G401.6 (cell line): ENCODE data around the gene PTDSS2.
"Not testable (repeated sequence)": the region's sequence is repeated elsewhere in the genome, so short reads cannot be mapped to it uniquely, and the experiment has no call there.

Source experiments
- FAIRE-seq: peaks from 2 replicates; lab custom pipeline; 2012; peaks lifted over from hg19 to GRCh38; lab: Jason Lieb, UNC

Gene PTDSS2

DNA sequence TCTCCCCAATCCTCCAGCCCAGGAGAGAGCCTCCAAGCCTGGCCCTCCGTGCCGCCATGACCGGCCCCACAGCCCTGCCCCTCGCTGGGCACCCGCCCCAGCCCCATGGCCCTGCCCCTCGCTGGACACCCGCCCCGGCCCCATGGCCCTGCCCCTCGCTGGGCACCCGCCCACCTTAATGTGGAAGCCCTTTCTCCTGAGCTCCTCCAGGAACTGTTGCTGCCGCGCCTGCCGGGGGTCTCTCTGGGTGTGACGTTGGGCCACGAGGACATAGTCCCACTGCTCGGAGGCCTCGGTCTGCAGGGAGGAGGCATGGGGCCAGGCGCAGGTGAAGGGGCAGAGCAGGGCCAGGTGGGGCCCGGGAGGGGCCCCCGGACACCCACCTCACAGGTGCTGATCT lies 16.4 kb upstream of the PTDSS2 start:
- no peak for FAIRE-seq

DNA sequence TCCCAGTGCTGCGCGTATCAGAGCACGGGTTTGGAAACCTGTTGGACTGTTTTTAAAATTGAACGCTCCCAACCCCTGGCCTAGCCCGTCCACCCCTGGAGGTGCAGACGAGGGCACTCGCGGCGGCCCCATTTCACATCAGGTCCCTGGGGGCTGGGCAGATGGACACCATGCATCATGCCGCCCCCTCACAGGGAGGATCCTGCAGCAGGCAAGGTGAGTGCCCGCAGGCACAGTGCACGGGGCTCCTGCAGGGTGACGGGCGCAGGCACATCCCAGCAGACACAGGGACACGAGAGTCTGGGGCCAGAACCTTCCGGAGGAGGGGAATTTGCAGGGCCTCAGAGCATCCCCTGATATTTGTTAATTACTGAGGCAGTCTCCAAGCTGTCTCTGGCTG lies 15.6 kb upstream of the PTDSS2 start:
- FAIRE-seq, result no peak

DNA sequence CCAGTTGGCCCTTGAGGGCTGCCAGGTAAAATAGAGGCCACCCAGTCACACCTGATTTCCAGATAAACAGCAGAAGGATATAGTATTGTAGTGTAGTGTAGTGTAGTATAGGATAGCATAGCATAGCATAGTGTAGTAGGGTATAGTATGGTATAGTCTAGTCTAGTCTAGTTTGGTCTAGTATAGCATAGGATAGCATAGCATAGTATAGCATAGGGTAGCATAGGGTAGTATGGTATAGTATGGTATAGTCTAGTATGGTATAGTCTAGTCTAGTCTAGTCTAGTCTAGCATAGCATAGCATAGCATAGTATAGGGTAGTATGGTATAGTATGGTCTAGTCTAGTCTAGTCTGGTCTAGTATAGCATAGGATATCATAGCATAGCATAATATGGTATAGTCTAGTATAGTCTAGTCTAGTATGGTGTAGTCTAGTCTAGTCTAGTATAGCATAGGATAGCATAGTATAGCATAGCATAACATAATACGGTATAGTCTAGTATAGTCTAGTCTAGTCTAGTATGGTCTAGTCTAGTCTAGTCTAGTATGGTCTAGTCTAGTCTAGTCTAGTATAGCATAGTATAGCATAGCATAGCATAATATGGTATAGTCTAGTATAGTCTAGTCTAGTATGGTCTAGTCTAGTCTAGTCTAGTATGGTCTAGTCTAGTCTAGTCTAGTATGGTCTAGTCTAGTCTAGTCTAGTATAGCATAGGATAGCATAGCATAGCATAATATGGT lies 14.9 kb upstream of the PTDSS2 start:
- not testable (repeated sequence) for FAIRE-seq

DNA sequence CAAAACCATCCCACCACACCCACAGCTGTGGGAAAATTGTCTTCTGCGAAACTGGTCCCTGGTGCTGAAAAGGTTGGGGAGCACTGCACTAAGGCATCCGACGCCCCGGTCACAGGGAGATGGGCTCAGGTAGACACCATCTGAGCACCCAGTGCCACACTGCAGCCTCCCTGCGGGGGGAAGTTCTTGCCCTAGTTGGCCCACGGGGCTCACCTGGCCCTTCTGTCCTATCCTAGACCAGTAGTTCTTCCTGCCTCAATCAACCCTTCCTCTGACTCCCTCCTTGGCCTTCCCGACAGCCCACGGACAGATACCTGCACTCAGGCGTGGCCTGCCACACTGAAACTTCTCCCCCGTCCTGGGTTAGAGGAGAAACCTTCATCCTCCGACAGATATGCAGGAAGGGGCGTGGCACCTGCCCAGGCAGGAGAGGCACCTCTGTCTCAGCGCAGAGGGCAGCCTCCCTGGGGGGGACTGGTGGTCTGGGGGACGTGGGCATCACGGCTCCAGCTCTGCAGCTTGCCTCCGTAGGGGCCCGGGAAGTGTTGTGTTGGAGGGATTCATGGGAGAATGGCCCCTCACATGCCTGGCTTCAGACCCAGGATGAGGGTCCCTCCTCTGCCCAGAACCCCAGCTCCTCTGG lies 12.7 kb upstream of the PTDSS2 start:
- FAIRE-seq, result no peak

DNA sequence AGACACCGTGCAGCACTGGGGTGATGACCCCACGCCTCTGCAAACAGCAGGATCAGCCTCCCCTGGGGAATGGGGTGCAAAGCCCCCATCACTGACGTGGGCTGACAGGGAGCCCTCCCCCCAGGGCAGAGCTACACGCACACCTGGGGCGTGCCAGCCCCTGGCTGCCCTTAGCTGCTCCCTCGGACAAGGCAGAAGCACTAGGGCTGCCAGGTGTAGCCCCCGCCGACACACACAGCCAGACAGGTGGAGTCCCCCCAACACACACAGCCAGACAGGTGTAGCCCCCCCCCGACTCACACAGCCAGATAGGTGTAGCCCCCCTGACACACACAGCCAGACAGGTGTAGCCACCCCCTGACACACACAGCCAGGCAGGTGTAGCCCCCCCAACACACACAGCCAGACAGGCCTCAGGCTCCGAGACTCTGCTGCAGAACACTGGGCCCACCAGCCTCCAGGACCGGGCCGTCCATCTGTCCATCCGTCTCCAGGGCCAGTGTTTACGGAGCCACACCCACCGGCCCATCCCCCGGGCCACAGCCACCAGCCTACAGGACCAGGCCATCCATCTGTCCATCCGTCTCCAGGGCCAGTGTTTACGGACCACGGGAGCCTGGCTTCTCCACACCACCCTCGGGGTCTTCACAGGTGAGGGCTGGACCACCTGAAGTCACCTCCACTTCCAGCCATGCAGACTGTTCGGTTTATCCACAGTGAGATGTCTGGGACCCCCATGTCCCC lies 11.8 kb upstream of the PTDSS2 start:
- FAIRE-seq, result no peak

DNA sequence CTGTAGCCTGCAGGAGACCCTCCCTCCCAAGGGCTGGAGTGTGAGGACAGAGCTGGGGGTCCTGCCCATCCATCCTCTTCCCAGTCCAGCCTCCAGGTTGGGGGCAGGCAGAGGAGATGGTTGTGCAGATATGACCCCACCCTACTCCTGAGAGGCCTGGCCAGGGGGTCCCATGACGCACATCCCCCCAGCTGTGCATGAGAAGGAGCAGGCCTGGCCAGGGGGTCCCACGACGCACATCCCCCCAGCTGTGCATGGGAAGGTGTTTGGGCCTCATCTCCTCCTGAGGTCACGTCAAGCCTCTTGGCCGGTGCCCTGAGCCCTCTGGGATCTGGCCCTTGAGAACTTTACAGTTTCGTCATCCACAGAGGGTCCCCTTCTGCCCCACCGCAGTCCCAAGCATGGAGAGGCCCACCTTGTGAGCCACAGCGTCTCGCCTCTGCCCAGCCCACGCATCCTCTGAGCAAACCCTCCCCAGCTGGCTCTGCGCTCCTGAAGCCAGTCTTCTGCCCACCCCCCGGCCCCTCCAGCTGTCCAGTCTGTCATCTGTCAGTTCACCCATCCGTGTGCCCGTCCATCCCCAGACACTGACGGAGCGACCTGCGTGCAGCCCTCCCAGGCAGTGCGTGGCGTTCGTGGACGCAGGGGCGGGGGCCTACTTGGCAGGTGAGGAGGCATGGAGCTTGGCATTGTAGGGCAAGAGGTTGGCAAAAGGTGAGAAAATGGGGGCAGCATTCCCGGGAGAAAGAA lies 10.6 kb upstream of the PTDSS2 start:
- FAIRE-seq, result no peak

DNA sequence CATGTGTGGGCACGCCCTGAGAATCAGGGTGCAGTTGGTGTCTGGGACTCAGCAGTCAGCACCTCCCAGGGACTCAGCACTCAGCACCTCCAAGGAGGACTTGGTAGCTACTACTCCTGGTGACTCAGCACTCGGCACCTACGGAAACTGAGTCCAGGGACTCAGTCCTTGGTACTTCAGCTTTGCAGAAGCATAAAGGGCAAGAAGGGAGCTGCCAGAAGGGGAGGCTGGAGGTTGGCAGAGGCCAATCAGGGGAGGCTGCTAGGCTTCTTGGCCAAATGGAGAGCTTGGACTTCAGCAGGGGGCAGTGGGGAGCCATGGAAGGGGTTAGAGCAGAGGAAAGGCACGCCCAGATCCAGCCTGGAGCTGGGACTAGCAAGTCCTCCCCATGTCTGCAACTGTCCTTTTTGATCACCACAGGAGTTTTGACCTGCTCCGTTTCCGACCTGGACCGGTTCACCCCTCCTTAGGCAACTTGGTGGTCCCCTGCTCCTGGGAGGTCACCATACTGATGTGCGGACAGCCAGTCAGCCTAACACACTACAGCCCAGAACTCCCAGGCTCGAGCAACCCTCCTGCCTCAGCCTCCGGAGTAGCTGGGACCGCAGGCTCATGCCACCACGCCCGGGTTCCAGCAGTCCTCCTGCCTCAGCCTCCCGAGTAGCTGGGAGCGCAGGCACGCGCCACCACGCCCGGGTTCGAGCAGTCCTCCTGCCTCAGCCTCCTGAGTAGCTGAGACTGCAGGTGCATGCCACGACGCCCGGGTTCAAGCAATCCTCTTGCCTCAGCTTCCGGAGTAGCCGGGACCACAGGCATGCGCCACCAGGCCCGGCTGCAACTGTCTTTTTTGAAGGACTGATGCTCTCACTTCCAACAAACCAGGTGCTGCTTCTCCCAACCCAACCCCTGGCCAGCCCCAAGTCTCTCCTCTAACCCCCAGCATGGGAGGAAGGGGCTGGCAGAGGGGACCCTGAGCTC lies 9.7 kb upstream of the PTDSS2 start:
- FAIRE-seq, result no peak

DNA sequence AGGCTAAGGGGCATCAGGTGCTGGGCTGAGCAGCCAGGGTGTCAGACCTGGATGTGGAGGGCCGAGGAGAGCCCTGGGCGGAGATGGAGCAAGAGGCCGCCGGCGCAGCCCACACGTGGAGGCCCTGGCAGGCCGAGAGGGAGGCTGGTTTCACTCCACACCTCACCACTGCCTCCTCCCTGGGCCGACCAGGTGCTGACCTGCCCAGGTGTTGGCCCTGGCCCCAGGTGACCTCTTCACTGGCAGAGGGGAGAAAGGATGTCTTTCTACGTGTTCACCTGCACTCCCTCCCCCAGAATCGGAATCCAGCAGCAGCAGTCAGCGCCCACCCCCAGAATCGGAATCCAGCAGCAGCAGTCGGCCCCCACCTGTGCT lies 9.0 kb upstream of the PTDSS2 start:
- no peak for FAIRE-seq

DNA sequence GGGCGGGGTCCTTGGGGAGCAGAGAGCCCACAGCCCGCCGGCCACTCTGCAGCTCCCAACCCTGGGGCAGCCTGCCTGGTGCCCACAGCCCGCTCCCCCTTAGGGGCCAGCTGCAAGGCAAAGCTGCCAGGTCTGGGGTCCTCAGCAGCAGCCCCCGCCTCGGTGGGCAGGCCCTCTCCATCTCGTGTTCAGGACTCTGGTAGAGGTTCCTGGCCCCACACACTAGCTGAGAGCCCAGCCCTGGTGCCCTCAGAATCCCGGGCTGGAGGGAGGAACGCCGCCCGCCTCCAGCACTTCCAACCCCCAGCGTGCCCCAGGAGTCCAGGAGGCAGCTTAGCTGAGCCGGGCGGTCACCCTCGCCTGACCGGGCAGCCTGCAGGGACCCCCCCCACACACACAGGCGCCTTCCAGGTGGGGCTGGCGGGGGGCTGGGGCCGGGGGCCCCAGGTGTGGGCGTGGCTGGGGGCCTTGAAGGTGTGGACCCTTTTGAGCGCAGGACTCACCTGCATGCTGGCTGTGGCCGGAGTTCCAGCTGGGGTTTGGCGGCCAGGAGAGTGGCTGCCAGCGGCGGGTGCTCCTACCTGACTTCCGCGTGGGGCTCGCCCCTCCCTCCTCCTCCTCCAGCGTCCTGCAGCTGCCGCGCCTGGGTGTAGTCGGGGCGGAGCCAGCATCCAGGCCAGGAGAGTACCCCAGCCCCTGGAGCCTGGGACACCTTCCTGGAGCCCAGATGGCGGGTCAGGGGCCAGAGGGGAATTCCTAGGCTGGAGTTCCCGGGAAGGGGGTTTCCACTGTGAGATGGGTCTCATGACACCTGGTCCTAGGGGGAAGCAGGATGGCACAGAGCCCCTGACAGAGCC lies 8.4 kb upstream of the PTDSS2 start, which contains the start of gene ANO9:
Gene ANO9, minus strand, starts transcription at position 594 of the 857 bp plus-strand sequence. Its CDS starts 85 bp downstream, at position 509.
- no peak for FAIRE-seq

DNA sequence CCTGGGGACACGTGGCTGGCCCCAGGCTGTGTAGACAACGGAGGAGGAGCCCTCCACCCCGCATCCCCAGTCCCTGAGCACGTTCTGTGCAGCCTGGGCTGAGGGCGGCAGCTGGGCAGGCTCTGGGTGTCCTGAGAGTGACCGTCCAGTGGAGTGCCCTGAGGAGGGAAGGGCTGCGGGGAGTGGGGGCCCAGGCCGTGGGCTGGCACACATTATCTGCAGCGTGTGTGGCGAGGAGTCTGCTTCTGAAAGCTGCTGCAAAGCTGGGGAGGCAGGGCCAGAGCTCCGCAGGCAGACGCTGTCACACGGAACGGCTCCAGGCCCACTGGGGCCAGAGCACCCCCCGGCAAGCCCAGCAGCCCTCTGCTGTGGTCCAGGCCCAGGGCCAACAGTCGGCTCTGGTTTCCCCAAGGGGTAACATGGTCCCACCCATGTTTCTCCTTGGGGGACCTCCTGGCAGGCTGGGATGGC lies 7.4 kb upstream of the PTDSS2 start:
- no peak for FAIRE-seq

DNA sequence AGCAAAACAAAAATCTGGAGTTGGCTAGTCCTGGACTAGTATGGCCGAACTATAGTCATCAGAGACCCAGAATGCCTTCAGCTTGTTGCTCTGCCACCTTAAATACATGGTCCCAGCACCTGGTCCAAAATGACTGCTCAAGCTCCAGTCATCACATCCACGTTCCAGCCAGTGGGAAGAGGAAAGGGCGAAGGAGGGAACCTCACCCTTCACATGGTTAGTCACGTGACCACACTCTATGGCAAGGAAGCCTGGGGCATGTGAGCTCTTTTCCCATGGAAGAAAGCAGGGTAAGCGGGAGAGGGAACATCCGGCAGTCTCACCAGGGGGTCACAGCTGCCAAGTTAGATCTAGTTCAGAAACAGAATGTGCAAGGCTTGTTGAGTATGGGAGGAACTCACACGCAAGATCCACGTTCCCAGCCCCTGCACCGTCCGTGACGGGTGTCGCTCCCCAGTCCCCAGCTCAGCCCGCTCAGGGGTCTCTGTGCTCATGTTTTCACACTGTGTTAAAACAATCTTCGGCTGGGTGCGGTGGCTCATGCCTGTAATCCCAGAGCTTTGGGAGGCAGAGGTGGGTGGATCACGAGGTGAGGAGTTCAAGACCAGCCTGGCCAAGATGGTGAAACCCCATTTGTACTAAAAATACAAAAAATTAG lies 6.4 kb upstream of the PTDSS2 start:
- FAIRE-seq, result no peak

DNA sequence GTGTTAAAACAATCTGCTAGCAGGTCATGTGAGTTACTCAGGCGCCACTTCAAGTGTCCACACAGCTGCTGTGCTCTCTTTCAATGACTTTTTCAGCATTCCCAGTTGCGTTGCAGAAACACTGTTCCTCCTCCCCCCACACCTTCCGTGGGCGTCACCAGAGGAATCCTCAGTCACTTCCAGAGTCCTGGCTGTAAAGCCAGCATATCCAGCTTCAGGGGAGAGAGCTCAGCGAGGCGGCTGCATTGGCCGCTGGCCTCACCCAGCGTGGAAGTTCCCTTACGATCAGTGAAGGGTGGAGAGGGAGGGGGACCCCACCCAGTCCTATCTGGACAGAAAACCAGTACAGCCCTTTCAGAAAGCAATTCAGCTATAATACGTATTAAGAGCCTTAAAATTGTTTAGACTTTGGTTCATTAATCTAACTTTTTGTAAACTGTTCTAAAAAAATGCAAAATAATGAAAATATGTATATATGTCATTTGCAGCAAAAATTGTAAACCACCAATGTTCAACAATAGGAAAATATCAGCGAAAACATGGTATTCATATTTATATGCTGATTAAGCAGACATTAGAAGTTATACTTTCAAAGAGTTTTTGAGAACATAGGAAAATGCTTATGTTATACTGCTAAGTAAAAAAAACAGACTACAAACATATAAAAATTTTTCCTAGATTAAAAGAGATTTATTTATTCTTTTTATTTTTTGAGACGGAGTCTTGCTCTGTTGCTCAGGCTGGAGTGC lies 5.5 kb upstream of the PTDSS2 start:
- peak; percentile 40 for FAIRE-seq

DNA sequence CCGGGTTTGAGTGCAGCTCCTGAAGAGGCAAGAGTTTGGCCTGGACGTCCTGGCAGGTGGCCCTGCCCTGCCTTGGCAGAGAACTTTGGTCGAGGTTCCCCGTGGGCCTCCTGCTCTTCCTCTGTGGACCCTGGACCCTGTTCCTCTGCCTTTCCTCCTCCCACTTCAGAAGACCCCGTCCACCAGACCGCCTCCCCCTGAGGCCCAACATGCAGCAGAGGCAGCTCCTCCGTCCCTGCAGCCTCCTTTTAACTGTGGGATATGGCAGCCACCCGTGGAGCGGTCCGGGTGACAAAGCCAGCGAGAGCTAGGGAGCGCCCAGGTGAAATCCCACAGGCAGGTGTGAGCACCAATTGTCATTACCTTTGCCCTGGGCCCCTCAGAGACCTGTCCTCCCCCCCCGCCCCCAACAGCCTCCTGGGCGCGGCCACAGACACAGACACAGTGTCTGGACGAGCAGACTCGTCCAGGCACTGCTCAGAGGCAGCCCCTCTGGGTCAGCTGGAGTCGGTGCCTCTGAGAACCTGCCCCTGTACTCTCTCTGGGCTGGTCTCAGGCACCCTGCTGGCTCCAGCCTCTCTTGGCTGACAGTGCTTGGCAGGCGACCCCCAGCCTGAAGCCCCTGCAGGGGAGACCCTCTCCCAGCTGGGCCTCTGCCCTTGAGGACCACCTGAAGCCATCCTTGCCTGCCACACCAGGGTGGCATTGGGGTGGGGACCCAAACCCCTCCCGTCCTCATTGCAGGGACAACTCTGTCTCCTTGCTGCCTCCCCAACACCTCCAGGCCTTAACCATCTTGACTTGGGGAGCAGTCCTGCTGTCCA lies 4.1 kb upstream of the PTDSS2 start:
- no peak for FAIRE-seq

DNA sequence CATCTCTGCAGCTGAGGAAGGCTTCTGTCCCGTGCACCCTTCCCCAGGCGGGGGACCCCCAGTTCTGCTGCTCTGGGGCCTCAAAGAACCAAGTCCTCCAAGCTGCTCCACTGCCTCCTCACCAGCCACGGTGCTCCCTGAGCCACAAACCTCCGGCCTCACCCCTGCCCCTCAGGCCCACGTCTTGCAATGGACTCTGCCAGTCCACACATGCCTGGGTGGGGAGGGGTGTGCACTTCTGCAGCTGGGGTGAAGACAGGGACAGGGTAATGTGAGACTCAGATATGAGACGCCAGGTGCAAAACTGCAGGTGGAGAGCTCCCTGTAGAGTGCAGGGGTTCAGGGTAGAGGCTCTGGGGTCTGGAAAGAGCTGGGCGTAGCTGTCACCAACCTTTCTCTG lies 3.2 kb upstream of the PTDSS2 start:
- FAIRE-seq, result no peak

DNA sequence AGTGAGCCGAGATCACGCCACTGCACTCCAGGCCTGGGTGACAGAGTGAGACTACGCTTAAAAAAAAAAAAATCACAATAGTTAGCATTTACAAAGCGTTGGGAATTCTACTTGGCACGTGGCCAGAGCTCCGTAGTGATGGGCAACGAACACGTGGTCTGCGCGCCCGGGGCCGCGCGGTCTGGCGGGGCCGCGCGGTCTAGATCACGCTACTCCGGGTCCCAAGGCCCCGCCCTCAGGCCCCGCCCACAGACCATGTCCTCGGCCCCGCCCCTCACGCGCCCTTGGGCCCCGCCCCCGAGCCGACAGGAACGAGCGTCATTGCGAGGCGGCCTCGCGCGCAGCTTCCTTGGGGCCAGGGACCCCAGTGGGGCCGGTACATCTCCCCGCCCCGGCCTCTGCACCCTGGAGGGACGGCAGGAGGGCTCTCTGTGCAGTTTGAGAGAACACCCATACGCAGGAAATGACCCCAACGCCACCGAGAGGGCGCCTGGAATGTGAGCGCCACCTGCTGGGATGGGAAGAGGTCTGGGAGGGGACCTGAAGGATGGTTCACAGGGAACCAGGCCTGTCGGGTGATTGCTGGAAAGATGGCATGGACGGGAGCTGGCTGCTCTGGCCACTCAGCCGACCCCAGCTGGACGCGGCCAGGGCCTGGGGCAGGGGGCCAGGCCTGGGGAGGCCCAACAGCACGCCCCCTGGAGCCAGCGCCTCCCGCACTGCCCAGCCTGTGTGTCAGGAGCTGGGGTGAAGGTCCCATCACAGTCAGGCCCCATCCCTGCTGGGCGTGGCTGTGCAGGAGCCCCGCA lies 2.0 kb upstream of the PTDSS2 start:
- no peak for FAIRE-seq

DNA sequence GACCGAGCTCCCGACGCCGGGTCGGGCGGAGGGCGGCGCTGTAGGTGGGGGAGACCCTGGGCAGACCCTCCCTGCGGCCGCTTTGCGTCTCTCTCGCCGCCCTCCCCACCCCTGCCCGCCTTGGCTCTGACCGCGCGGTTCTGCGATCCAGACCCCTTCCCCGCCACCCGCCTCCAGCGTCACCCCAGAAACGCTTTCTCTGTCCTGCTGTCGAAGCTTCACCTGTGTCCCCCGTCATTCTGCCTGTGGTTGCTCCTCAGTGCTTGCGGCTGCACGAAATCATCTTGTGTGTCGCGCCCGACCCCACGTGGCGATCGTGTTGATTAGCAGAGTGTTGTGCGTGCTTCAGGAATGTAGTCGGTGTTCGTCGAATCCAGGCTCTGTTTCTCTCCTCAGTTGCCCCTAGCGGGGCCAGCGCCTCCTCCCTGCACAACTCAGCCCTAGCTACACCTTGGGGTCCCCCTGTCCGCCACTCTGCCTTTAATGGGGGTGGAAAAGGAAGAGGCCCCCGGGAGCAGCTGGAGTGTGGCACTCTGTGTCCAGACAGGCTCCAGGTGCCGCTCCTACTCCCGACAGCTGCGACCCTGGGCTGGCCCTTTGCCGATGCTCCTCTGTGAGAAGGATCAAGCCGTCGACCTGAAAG lies 851 bp downstream of the PTDSS2 start:
- no peak for FAIRE-seq

DNA sequence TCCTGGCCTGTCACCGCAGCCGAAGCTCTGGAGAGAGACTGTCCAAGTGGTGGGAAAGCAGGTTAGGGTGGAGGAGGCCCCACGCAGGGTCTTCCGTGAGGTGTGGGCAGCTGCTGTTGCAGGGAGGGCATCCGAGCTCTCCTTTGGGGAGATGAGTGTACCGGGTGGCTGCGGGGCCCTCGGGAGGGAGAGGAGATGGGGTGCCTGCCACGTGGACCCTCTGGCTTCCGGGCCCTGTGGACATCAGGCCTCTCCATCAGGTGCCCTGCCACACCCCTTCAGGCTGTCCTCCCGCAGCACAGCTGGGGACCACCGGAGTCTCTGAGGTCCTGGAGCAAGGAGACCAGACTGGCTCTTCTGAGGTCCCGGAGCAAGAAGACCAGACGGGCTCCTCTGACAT lies 1.7 kb downstream of the PTDSS2 start:
- FAIRE-seq, result no peak
